Ecto neural progenitor cell (in vitro differentiated cells): ENCODE data around the gene GRAMD1A.

Source experiments
- DNase-seq: peaks from one replicate; pipeline ENCODE4 v3.0.0-alpha.2; 2018; ENCODE audit warnings: low spot score

The GRAMD1A gene

DNA sequence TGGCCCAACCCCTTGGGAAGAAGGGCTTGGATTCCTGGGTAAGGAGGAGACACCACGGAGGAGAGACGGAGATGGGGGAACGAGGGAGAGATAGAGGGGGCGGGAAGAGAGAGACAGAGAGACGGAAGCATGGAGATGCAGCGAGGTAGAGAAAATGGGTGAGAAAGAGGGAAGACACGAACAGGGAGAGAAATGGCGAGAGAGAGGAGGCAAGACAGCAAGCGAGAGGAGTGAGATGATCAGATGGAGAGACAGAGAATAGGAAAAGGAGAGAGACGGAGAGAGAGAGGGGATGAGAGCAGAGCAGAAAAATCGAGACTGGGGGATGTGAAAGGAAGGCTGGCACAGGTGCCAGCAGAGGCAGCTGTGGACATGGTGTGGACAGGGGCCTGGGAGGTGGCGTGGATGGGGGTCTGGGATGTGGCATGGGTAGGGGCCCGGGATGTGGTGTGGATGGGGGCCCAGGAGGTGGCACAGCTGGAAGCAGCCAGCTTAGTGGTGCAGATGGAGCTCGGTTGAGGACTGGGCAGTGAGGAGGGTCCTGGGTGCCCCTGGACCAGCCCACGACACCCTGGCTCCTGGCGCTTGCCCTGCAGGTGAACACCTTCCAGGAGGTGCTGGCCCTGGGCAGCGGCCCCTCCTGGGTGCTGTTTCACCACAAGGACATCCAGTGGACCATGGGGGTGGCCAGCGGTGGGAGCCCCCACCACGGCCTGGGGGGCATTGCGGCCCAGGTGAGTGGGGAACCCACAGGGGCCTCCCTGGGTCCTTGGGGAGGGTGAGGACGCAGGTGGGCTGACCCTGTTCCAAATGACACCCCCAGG, 75.3 kb downstream of the GRAMD1A start:
- DNase-seq = no peak

DNA sequence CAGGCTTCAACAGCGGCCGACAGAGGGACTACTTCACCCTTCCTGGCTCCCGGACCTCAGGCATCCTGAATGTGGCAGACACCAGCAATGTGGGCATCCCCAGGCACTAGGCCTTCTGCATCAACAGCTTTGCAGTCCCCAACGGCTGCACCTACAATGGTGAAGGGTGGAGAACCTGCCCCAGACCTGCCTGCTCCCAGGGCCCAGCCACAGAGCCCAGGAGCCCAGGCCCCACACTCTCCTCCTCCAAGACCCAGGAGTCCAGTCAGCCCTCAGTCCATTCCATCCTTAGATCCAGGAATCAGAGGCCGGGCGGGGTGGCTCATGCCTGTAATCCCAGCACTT, 75.9 kb downstream of the GRAMD1A start:
- no peak for DNase-seq
